ENCODE data around the gene ATP6V1G1.
"Not testable (repeated sequence)": the region's sequence is repeated elsewhere in the genome, so short reads cannot be mapped to it uniquely, and the experiment has no call there.

Gene ATP6V1G1

GRCh38 chr9:114580609-114581193 is 6.9 kb upstream of the ATP6V1G1 start:
- no peak for DNase-seq

- no peak for DNase-seq
Observed at GRCh38 chr9:114583371-114584155, 4.0 kb upstream of the ATP6V1G1 start.

- DNase-seq: no peak
Observed at GRCh38 chr9:114588210-114588609, 641 bp downstream of the ATP6V1G1 start.

GRCh38 chr9:114588651-114589526 is 1.3 kb downstream of the ATP6V1G1 start:
- DNase-seq: no peak

GRCh38 chr9:114590328-114590727 is 2.8 kb downstream of the ATP6V1G1 start:
- no peak for DNase-seq

- DNase-seq: no peak
Observed at GRCh38 chr9:114591291-114591787, 3.8 kb downstream of the ATP6V1G1 start.

GRCh38 chr9:114591849-114592248 is 4.3 kb downstream of the ATP6V1G1 start:
- DNase-seq: no peak

- DNase-seq: no peak
Observed at GRCh38 chr9:114592356-114592755, 4.8 kb downstream of the ATP6V1G1 start.

GRCh38 chr9:114594136-114594535 is 6.6 kb downstream of the ATP6V1G1 start:
- no peak for DNase-seq

- DNase-seq: not testable (repeated sequence)
Observed at GRCh38 chr9:114600502-114601248, 13.1 kb downstream of the ATP6V1G1 start.

- DNase-seq: not testable (repeated sequence)
Observed at GRCh38 chr9:114601787-114602186, 14.2 kb downstream of the ATP6V1G1 start.

- DNase-seq: no peak
Observed at GRCh38 chr9:114602620-114603019, 15.1 kb downstream of the ATP6V1G1 start.

- no peak for DNase-seq
Observed at GRCh38 chr9:114603248-114603647, 15.7 kb downstream of the ATP6V1G1 start.

- DNase-seq: no peak
Observed at GRCh38 chr9:114604989-114605388, 17.4 kb downstream of the ATP6V1G1 start.

- DNase-seq: no peak
Observed at GRCh38 chr9:114606068-114606467, 18.5 kb downstream of the ATP6V1G1 start.

- DNase-seq: no peak
Observed at GRCh38 chr9:114606597-114607207, 19.1 kb downstream of the ATP6V1G1 start.

- DNase-seq: no peak
Observed at GRCh38 chr9:114607671-114608524, 20.3 kb downstream of the ATP6V1G1 start.

- no peak for DNase-seq
Observed at GRCh38 chr9:114608525-114608796, 20.9 kb downstream of the ATP6V1G1 start.

GRCh38 chr9:114611516-114612271 is 24.1 kb downstream of the ATP6V1G1 start:
- DNase-seq: no peak

GRCh38 chr9:114612272-114612923 is 24.8 kb downstream of the ATP6V1G1 start:
- no peak for DNase-seq
